GM23248 (cell line): ENCODE measurements around the gene NOS1AP.

Experiments
- EZH2 ChIP-seq: fragments of 200-600 bp; sonication (generic); IDR thresholded peaks from 2 replicates; pipeline ENCODE4 v1.6.1; 2018; ENCODE audit warnings: antibody characterized with exemption, mild to moderate bottlenecking; ENCODE audit not compliant: insufficient read depth, poor library complexity, severe bottlenecking
- EZH2phosphoT487 ChIP-seq: fragments of 200-600 bp; sonication (generic); IDR thresholded peaks from 2 replicates; pipeline ENCODE4 v1.6.1; 2018; ENCODE audit warnings: antibody characterized with exemption, moderate library complexity, mild to moderate bottlenecking, low read depth; ENCODE audit not compliant: insufficient read depth

- no peak for TF ChIP-seq EZH2
- no peak for TF ChIP-seq EZH2phosphoT487
Measured at GRCh38 chr1:162030759-162031280, 38.7 kb upstream of the NOS1AP start.
